Muscle layer of duodenum (tissue), 2 donors: ENCODE results near the gene NUP98.

Experiments used
- H3K27ac ChIP-seq: one replicate; pipeline ENCODE4 v1.7.0; 2013; ENCODE audit warnings: mild to moderate bottlenecking, low read length
- H3K27me3 ChIP-seq: one replicate; pipeline ENCODE4 v1.7.0; 2013; ENCODE audit warnings: low read depth, mild to moderate bottlenecking, control low read depth, low read length
- H3K36me3 ChIP-seq, 2 donors: one replicate each; pipeline ENCODE4 v1.7.0; 2013; ENCODE audit warnings: low read length in 2 of 2, control low read depth in 1 of 2, mild to moderate bottlenecking in 1 of 2; ENCODE audit not compliant: insufficient read depth in 2 of 2, control insufficient read depth in 1 of 2
- H3K4me1 ChIP-seq, 2 donors: one replicate each; pipeline ENCODE4 v1.7.0; 2013; ENCODE audit warnings: low read length in 2 of 2, mild to moderate bottlenecking in 2 of 2, control low read depth in 1 of 2, moderate library complexity in 1 of 2; ENCODE audit not compliant: insufficient read depth in 2 of 2, control insufficient read depth in 1 of 2
- H3K4me3 ChIP-seq, 2 donors: one replicate each; pipeline ENCODE4 v1.7.0; 2013; ENCODE audit warnings: low read length in 2 of 2, low read depth in 1 of 2, mild to moderate bottlenecking in 1 of 2
- H3K9me3 ChIP-seq, 2 donors: one replicate each; pipeline ENCODE4 v1.7.0; 2013; ENCODE audit warnings: low read length in 2 of 2, control low read depth in 1 of 2, mild to moderate bottlenecking in 1 of 2; ENCODE audit not compliant: control insufficient read depth in 1 of 2
- donor health status: healthy.

Gene NUP98

DNA sequence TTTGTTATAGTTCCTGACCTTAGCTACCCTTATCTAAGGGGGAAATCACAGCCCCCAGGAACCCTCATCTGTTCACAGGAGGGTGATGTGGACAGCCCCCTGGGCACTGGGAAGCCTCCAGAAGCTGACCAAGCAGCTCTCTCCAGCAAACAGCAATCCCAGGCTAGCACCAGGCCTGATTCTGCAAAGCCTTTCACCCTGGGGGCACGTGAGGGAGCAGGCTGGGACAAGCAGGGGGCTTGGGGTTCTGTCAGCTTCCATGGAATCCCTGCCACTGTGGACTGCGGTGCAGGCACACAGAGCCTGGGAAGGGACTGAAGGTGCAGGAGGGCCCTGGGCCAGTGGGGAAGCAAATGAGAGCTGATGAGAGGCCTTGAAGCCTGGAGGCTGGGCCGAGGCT lies 13.1 kb upstream of the NUP98 start:
- no peaks in the 10 kb centered on the region for H3K27me3 ChIP-seq
- no peak overlapping the region for H3K27ac ChIP-seq
- no peaks in the 10 kb centered on the region for H3K36me3 ChIP-seq
- peaks cover 7 to 8% of the 10 kb centered on the region in 2 donors for H3K4me1 ChIP-seq
- no peaks in the 10 kb centered on the region for H3K9me3 ChIP-seq
- no peak overlapping the region for H3K4me3 ChIP-seq

DNA sequence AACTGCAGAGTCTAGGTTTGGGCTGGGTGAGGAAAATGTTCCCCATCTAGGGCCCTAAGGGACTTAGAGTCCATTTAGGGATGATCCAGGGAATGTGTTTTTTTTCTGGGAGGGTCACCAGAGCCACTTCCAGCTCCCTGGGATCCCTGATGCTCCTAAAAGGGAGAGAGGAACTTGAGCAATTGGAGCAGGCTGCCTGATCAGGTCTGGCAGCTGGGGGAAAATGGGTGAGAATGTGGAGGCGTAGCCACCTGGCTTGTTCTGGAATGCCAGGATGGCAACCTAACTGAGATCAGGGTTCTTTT lies 12.2 kb upstream of the NUP98 start:
- no peak overlapping the region for H3K27ac ChIP-seq
- peak overlapping the region in 1 of 2 donors; percentile 88 for H3K4me3 ChIP-seq
- no peaks in the 10 kb centered on the region for H3K36me3 ChIP-seq
- no peaks in the 10 kb centered on the region for H3K9me3 ChIP-seq
- H3K4me1 ChIP-seq: peaks cover 7 to 8% of the 10 kb centered on the region in 2 donors
- H3K27me3 ChIP-seq: no peaks in the 10 kb centered on the region

DNA sequence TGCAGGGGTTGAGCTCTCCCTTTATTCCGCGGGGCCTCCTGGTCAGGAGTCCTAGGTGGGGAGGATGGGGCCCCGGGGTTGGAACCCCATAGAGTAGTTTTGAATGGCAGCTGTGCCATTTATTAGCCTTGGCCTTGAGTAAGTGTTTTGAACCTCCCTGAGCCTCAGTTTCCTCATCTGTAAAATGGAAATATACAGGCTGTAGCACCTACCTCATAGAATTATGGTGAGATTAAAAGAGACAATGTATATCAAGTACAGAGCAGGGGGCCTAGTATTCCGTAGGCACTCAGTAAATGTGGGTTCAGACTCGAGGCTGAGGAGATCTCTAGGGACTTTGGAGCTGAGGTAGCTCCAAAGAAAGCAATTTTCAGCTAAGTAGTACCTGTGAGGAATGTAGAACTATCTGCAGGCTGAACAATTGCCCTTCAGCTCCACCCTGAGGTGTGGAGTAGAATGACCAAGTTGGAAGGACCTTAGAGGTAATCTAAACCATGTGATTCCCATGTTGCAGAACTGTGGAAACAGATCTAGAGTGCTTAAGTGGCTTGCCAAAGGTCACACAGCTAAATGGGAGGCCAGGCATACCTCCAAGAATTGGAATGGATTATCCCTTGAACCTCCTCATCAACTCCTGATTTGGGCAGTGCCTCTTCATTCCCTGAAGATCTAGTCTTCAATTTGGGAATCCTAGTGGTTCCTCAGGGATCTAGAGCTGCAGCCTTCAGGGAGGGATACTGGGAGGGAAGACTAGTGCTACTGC lies 11.7 kb upstream of the NUP98 start:
- Histone ChIP-seq H3K4me1 (peaks cover 7 to 8% of the 10 kb centered on the region in 2 donors), H3K27me3 (no peaks in the 10 kb centered on the region), H3K36me3 (no peaks in the 10 kb centered on the region), H3K9me3 (no peaks in the 10 kb centered on the region), H3K27ac (no peak overlapping the region), H3K4me3 (peak overlapping the region; percentile 83 to 88)

DNA sequence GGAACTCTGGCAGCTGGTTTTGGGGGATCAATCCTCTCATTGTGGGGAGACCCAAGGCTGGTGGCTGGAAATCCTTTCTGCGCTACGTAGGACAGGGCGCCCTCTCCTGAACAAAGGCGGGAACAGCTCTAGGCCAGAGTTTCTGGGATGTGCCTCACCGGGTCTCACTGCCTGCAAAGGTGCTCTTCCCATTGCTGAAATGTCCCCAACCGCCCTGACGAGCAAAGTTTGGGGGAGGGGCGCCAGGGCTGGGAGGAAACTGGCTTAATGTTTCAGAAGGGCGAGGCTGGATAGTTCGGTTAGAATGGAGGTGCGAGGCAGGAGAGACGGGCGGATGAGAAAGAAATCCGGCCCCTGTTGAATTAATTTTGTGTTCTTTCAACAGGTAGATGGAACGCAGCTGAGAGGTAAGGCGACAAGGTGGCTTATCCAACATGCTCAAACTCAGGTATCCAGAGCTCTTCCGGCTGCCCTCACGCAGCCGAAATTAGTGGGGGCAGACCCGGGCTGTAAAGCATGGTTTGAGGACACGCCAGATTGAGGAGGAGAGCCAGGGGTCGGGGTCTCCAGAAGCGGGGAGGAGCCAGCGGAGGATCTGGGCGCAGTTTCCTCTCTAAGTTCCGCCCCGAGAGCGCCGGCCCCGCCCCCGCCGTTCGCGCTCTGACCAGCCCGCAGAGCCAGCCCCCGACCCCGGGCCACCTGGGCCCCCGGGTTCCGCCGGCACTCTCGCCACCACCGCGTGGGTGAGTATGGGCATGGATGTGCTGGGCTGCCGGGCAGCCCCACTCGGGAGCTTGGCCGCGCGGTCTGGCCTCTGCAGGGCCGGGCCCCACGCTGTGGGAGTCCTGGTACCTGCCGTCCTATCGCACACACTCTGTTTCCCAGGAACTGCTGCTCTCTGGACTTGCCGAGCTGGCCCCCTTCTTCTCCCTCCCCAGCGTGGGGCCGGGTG lies 10.8 kb upstream of the NUP98 start, which contains the start of gene PGAP2:
Gene PGAP2, plus strand, starts transcription at position 652 of the 952 bp plus-strand sequence. CDS start 2,700 bp downstream, outside the sequence.
- H3K4me3 ChIP-seq: peak within 1 kb of the TSS; percentile 83 to 88
- H3K36me3 ChIP-seq: no peaks in the 10 kb centered on the region
- no peaks in the 10 kb centered on the region for H3K27me3 ChIP-seq
- H3K27ac ChIP-seq: peak within 1 kb of the TSS; percentile 63
- H3K9me3 ChIP-seq: no peaks in the 10 kb centered on the region
- H3K4me1 ChIP-seq: peaks cover 7 to 8% of the 10 kb centered on the region in 2 donors

DNA sequence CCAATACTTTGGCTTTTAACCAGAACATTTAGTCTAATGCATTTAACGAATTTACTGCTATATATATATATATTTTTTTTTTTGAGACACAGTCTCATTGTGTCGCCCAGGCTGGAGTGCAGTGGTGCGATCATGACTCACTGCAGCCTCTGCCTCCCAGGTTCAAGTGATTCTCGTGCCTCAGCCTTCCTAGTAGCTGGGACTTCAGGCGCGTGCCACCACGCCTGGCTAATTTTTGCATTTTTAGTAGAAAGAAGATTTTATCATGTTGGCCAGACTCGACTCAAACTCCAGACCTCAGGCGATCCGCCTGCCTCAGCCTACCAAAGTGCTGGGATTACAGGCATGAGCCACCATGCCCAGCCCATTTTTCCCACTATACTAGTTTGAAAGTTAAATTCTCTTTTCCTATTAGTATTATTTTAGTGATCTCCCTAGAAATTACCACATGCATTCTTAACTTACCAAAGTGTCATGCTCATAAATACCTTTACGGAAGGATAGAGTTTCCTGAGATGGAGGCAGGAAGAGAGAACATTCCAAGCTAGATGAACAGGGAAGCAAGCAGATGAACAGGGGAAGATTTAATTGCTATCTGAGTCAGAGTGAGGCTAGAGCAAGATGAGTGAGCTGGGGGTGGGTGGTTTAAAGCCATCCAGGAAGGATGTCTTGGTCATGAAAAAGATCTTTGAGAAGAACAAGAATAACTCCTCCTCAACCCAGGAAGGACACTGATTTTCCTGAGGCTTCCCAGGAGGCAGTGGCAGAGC lies 6.6 kb upstream of the NUP98 start:
- no peaks in the 10 kb centered on the region for H3K9me3 ChIP-seq
- peaks cover under 1 to 3% of the 10 kb centered on the region in 2 donors for H3K4me1 ChIP-seq
- H3K36me3 ChIP-seq: no peaks in the 10 kb centered on the region
- no peaks in the 10 kb centered on the region for H3K27me3 ChIP-seq
- no peak overlapping the region for H3K4me3 ChIP-seq
- no peak overlapping the region for H3K27ac ChIP-seq

DNA sequence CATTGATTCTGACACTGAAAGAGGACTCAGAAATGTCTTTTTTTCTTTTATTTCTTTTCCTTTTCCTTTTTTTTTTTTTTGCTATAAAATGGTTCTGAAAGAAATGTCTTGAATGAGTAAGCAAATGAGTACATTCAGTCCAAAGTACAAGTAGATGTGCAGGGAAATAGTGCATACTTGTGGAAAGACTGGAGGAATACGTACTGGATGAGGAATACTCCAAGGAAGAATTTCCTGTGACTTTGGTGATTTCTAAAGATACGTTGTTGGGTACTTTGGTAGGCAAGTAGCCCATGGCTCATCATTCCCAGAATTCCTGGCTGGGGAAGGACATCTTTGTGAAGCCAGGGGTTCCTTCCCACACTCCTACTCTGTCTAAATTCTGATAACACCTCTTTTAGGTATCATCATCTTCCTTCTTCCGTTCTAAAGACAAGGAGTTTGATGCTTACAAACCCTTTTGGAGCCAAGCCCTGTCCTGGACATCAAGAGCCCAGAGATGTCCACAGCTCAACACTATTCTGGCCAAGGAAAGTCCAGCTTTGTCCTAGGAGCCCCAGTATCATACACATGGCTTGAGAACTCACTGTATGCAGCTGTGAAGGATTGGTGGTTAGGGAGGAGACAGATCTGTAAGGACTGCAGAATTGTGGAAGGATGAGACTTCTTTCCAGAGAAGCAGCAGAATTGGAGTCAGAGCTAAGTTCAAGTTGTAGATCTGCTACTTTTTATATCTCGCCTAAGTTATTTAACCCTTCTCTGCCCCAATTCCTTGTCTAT lies 4.8 kb upstream of the NUP98 start:
- no peaks in the 10 kb centered on the region for H3K9me3 ChIP-seq
- H3K36me3 ChIP-seq: no peaks in the 10 kb centered on the region
- no peaks in the 10 kb centered on the region for H3K27me3 ChIP-seq
- no peak overlapping the region for H3K27ac ChIP-seq
- H3K4me3 ChIP-seq: no peak overlapping the region
- H3K4me1 ChIP-seq: no peaks in the 10 kb centered on the region

DNA sequence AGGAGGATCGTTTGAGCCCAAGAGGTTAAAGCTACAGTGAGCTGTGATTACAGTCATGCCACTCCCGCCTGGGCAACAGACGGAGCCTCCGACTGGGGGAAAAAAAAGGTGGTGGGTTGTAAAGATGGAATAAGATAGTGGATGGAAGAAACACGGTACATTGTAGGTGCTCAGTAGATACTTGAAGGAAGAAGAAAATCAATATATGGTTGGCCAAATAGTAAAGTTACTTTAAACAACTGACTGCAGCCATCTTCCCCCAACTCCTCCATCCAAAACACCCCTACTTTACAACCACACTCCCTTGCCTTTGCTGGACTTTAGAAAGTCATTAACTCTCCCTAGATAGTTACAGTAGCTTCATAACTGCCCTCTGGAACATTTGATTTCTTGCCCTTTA lies 2.5 kb upstream of the NUP98 start:
- H3K9me3 ChIP-seq: no peaks in the 10 kb centered on the region
- no peaks in the 10 kb centered on the region for H3K27me3 ChIP-seq
- H3K36me3 ChIP-seq: no peaks in the 10 kb centered on the region
- no peak overlapping the region for H3K27ac ChIP-seq
- peaks cover 11 to 14% of the 10 kb centered on the region in 2 donors for H3K4me1 ChIP-seq
- no peak overlapping the region for H3K4me3 ChIP-seq

DNA sequence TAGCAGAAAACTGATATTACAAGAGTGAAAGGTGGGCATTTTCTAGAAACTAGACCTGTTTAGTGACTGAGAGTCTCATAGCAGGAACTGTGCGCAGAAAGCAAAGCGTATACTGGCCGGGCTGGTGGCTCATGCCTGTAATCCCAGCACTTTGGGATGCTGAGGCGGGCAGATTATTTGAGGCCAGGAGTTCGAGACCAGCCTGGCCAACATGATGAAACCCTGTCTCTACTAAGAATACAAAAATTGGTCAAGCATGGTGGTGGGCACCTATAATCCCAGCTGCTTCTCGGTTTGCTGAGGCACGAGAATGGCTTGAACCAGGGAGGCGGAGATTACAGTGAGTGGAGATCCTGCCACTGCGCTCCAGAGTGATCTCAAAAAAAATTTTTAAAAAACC lies 1.8 kb upstream of the NUP98 start:
- H3K9me3 ChIP-seq: no peaks in the 10 kb centered on the region
- no peaks in the 10 kb centered on the region for H3K27me3 ChIP-seq
- no peaks in the 10 kb centered on the region for H3K36me3 ChIP-seq
- H3K27ac ChIP-seq: no peak overlapping the region
- no peak overlapping the region for H3K4me3 ChIP-seq
- peaks cover 11 to 21% of the 10 kb centered on the region in 2 donors for H3K4me1 ChIP-seq

DNA sequence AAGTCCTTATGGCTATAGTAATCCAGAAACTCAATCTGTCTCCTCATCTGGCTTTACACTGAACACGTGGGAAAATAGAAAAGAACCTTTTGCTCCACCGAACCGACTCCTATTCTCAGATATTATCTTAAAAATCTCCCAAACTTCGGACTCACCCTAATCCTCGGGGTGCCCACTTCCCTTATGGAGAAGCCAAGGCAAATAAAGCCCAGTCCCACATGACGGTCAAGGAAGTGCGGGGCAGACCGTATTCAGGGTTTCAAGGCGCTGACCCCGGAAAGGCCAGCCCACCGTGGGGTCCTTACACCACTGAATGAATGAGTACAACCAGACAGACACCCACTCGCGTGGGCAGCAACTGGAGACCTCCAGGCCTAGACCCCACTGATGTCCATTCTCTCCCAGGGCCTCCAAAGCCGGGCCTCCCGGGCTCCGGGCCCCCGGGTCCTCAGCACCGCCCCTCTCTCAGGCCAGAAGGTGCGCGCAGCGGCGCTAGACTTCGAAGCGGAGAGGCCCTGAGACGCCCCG lies 489 bp downstream of the NUP98 start:
- Histone ChIP-seq H3K36me3 (peaks cover 3 to 5% of the 10 kb centered on the region in 2 donors), H3K4me1 (peaks cover 11 to 24% of the 10 kb centered on the region in 2 donors), H3K4me3 (peak overlapping the region; percentile 76 to 86), H3K27ac (peak overlapping the region; percentile 82), H3K27me3 (no peaks in the 10 kb centered on the region), H3K9me3 (no peaks in the 10 kb centered on the region)

DNA sequence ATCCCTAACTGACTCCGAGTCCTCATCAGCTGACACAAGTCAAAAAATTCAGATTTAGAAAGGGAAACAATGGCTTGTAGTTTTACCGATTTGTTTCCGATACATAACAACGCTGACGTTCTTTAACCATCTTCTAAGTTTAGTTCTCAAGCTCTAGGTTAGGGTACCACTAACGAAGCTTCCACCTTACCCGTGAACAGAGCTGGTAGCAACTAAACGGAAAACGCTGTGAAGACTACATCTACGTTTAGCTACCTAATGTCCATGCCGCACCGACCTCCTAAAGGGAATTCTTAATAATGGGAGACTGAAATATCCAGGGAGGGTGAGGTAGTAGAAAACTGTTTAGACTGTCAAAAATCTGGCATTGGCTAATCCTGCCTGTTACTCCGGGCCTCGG lies 1.0 kb downstream of the NUP98 start:
- H3K4me3 ChIP-seq: peak overlapping the region; percentile 76 to 86
- H3K4me1 ChIP-seq: peaks cover 11 to 24% of the 10 kb centered on the region in 2 donors
- no peaks in the 10 kb centered on the region for H3K27me3 ChIP-seq
- peak overlapping the region; percentile 82 for H3K27ac ChIP-seq
- peaks cover 3 to 5% of the 10 kb centered on the region in 2 donors for H3K36me3 ChIP-seq
- no peaks in the 10 kb centered on the region for H3K9me3 ChIP-seq
